Measurements from ENCODE around the gene FHIP2A.

GRCh38 chr10:114821915-114822443 lies 399 bp downstream of the FHIP2A start:
- TF ChIP-seq, protein P1, sequence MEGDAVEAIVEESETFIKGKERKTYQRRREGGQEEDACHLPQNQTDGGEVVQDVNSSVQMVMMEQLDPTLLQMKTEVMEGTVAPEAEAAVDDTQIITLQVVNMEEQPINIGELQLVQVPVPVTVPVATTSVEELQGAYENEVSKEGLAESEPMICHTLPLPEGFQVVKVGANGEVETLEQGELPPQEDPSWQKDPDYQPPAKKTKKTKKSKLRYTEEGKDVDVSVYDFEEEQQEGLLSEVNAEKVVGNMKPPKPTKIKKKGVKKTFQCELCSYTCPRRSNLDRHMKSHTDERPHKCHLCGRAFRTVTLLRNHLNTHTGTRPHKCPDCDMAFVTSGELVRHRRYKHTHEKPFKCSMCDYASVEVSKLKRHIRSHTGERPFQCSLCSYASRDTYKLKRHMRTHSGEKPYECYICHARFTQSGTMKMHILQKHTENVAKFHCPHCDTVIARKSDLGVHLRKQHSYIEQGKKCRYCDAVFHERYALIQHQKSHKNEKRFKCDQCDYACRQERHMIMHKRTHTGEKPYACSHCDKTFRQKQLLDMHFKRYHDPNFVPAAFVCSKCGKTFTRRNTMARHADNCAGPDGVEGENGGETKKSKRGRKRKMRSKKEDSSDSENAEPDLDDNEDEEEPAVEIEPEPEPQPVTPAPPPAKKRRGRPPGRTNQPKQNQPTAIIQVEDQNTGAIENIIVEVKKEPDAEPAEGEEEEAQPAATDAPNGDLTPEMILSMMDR (IDR thresholded peaks at IDR 0.05) = peak in 1 of 6 experiments; percentile 29
- TF ChIP-seq POLR2A (IDR thresholded peaks at IDR 0.05) = no peak
